Erythroblast (primary cell): ENCODE measurements around the gene ERBB4.

Experiments
- GATA1 ChIP-seq: IDR thresholded peaks from 2 replicates; pipeline ENCODE4 v1.6.1; 2011; ENCODE audit warnings: low read depth, mild to moderate bottlenecking, control low read depth, low read length, moderate library complexity
- POLR2A ChIP-seq: IDR thresholded peaks from 2 replicates; pipeline ENCODE4 v1.6.1; 2011; ENCODE audit warnings: mild to moderate bottlenecking, low read length

- TF ChIP-seq POLR2A (no peak), GATA1 (no peak)
Measured at GRCh38 chr2:211864328-211864727, 674.3 kb downstream of the ERBB4 start.
